NCI-H1930 (cell line): ENCODE measurements around the gene EEF1G.

Experiments used
- DNase-seq, 2 experiments: peaks; one replicate each; lab custom pipeline; 2025; lab: John Stamatoyannopoulos, UW

The EEF1G gene

GRCh38 chr11:62539238-62539925 is 34.3 kb downstream of the EEF1G start:
- no peak for DNase-seq

- no peak for DNase-seq
Observed at GRCh38 chr11:62538470-62539237, 35.0 kb downstream of the EEF1G start.

GRCh38 chr11:62536301-62536957 is 37.3 kb downstream of the EEF1G start:
- DNase-seq: no peak

- no peak for DNase-seq
Observed at GRCh38 chr11:62535802-62536201, 37.9 kb downstream of the EEF1G start.

GRCh38 chr11:62534779-62535545 is 38.7 kb downstream of the EEF1G start:
- DNase-seq: no peak

- no peak for DNase-seq
Observed at GRCh38 chr11:62532096-62532495, 41.6 kb downstream of the EEF1G start.

GRCh38 chr11:62516736-62517371 is 56.8 kb downstream of the EEF1G start:
- DNase-seq: no peak

- DNase-seq: no peak
Observed at GRCh38 chr11:62514151-62514550, 59.5 kb downstream of the EEF1G start.

GRCh38 chr11:62513626-62514025 is 60.1 kb downstream of the EEF1G start:
- no peak for DNase-seq

GRCh38 chr11:62512961-62513360 is 60.7 kb downstream of the EEF1G start:
- DNase-seq: no peak
